ENCODE results near the gene LIN28A.

The LIN28A gene

DNA sequence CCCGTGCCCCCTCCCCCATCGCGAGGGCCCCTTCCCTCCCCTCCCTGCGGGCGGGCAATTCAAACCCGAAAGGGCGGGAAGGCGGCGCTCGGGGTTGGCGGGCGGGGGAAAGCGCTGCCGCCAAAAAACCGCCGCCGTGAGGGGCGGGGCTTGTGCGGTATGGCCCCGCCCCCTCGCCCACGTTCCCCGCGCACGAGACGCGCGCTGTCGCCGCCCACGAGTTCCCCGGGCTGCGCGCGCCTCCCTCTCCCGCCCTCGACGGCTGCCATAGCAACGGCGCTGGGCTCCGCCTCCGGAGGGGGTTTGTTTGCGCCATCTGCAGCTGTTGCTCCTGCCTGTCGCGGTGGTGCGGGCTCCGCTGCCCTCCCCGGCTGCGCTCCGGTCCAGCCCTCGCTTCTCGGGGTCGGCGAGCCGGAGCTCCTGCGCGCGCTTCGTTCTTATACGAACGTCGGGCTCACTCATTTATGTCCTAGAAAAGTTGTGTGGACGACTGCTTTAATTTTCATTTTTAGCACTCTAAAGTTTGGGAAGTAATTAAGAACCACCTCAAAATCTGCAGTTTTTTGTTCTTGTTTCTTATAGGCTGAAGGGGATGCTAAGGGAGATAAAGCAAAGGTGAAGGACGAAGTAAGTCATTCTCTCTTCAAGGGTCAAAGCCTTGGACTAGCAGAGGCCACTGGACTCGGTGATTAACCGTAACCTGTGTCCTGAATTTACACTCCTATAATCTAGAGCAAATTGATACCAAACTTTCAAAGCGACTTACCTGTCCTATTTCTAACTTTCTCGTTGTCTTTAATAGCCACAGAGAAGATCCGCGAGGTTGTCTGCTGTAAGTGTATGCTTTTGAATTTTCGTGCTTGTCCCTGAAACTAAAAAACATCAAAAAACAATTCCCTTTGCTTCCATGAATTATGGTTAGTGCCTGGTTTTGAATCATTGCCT is 62.6 kb downstream of the LIN28A start:
- H3K36me3 ChIP-seq (ENCODE audit: insufficient read depth, low read length): peaks cover 24% of the 10 kb centered on the region
- H3K9me3 ChIP-seq (ENCODE audit: control insufficient read depth, insufficient read depth, low read length): no peaks in the 10 kb centered on the region
- H3K4me1 ChIP-seq (ENCODE audit: insufficient read depth, low read length): peaks cover 7% of the 10 kb centered on the region
- peak overlapping the region; percentile 76; the same call in 1 of the 2 replicates for H3K9ac ChIP-seq (ENCODE audit: low read depth, low read length)

DNA sequence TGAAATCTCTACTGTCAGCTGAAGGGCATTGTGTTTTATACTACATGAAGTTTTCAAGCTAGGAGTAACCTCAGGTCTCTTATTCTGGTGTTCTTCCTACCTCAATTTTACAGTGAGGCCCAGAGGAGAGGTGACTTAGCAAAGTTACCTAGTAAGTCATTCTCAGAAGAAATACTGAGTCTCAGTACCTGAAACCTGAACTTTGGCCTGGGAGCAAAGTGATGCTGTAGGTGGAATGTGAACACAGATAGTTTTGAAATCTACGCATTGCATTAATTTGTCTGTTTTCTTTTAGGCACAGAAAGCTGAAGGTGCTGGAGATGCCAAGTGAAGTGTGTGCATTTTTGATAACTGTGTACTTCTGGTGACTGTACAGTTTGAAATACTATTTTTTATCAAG is 64.2 kb downstream of the LIN28A start:
- peaks cover 24% of the 10 kb centered on the region for H3K36me3 ChIP-seq (ENCODE audit: insufficient read depth, low read length)
- H3K4me1 ChIP-seq (ENCODE audit: insufficient read depth, low read length): peaks cover 7% of the 10 kb centered on the region
- H3K9me3 ChIP-seq (ENCODE audit: control insufficient read depth, insufficient read depth, low read length): no peaks in the 10 kb centered on the region
- no peak overlapping the region for H3K9ac ChIP-seq (ENCODE audit: low read depth, low read length)

DNA sequence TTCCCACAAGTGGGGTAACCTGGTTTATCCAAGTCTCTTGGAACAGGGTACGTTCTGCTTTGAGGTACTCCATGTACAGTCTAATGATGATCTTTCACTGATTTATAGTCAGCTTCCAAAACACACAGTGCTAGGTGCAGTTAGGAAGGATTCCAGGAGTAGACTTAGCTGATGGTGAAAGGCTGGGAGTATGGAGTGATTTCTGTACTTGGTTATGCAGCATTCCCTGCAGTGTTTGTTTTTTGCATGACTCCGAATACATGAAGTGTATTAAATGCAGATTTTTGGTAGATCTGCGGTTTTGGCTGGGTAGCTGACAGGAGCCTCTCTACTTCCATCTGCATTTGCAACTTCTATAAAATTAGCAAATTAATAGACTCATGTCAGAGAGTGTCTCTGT is 65.4 kb downstream of the LIN28A start:
- peaks cover 2% of the 10 kb centered on the region; the same call in 1 of the 2 replicates for H3K4me1 ChIP-seq (ENCODE audit: insufficient read depth, low read length)
- no peaks in the 10 kb centered on the region for H3K9me3 ChIP-seq (ENCODE audit: control insufficient read depth, insufficient read depth, low read length)
- H3K36me3 ChIP-seq (ENCODE audit: insufficient read depth, low read length): peaks cover 24% of the 10 kb centered on the region
- H3K9ac ChIP-seq (ENCODE audit: low read depth, low read length): no peak overlapping the region

DNA sequence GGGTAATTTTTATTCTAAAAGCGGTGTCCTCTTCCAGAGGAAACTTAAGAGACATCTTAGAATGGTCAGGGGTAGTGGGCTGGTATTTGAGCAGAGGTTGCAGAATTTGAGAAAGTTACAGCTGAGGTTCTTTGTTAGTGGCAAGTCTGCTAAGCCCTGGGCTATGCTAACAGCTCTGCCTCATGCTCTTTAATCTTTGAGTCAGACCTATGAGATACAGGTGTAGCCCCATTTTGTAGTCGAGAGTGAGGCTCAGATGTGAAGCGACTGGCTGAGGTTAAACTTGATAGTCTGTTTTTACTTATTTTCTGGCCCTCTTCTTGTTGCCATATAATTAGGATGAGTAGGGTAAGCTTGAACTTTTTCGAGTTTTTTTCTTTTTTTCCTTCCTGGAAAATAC is 66.3 kb downstream of the LIN28A start:
- Histone ChIP-seq H3K9ac (ENCODE audit: low read depth, low read length) (no peak overlapping the region), H3K9me3 (ENCODE audit: control insufficient read depth, insufficient read depth, low read length) (no peaks in the 10 kb centered on the region), H3K36me3 (ENCODE audit: insufficient read depth, low read length) (peaks cover 24% of the 10 kb centered on the region), H3K4me1 (ENCODE audit: insufficient read depth, low read length) (no peaks in the 10 kb centered on the region)

DNA sequence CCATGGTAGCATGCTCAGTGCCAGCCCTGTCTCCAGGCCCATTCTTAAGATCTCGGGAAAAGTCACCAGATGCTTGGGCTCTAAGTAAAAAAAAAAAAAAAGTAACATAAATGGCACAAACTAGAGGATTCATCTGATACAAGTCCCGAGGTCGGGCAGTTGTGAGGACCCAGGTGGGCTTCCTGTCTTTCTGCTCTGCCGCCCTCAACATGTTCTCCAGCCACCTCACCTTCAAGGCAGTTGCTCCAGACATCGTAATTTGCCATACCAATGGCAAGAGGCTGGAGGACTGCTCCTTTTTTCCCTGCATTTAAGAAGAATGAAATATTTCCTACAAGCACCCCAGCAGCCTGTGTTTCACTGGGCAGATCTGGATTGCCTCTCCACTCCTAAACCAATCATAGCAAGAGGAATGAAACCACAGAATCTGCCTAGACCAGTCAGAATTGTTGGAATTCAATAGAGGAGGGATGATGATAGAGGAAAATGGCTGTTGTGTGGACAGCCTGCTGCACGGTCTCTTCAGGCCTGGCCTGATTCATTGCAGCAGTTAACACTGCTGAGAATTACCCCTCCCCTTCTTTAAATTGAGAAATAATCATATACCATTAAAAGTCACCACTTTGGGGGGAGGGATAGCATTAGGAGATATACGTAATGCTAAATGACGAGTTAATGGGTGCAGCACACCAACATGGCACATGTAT is 67.0 kb downstream of the LIN28A start:
- H3K9ac ChIP-seq (ENCODE audit: low read depth, low read length): no peak overlapping the region
- no peaks in the 10 kb centered on the region for H3K4me1 ChIP-seq (ENCODE audit: insufficient read depth, low read length)
- peaks cover 24% of the 10 kb centered on the region for H3K36me3 ChIP-seq (ENCODE audit: insufficient read depth, low read length)
- no peaks in the 10 kb centered on the region for H3K9me3 ChIP-seq (ENCODE audit: control insufficient read depth, insufficient read depth, low read length)

DNA sequence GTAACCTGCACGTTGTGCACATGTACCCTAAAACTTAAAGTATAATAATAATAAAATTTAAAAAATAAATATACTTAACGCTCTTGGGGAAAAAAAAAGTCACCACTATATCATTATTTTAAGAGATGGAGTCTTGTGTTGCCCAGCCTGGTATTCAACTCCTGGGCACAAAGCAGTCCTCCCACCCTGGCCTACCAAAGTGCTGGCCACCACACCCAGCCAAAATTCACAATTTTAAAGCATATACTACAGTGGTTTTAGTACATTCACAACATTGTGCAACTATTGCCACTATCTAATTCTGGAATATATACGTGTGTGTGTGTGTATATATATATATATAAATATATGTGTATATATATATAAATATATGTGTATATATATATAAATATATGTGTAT is 67.5 kb downstream of the LIN28A start:
- peaks cover 24% of the 10 kb centered on the region for H3K36me3 ChIP-seq (ENCODE audit: insufficient read depth, low read length)
- no peaks in the 10 kb centered on the region for H3K4me1 ChIP-seq (ENCODE audit: insufficient read depth, low read length)
- no peak overlapping the region for H3K9ac ChIP-seq (ENCODE audit: low read depth, low read length)
- no peaks in the 10 kb centered on the region for H3K9me3 ChIP-seq (ENCODE audit: control insufficient read depth, insufficient read depth, low read length)

DNA sequence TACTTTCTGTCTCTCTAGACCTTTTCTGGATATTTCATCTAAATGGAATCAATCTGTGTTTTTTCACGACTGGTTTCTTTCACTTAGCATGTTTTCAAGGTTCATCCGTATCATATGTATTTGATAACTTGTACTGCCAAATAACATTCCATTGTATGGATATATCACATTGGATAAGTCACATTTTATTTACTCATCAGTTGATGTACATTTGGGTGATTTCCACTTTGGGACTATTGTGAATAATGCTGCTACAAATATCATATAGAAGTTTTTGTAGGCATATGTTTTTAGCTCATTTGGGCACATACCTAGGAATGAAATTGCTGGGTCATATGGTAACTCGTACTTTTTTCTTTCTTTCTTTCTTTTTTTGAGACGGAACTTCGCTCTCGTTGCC is 68.4 kb downstream of the LIN28A start:
- no peak overlapping the region for H3K9ac ChIP-seq (ENCODE audit: low read depth, low read length)
- H3K4me1 ChIP-seq (ENCODE audit: insufficient read depth, low read length): no peaks in the 10 kb centered on the region
- no peaks in the 10 kb centered on the region for H3K9me3 ChIP-seq (ENCODE audit: control insufficient read depth, insufficient read depth, low read length)
- H3K36me3 ChIP-seq (ENCODE audit: insufficient read depth, low read length): peaks cover 21% of the 10 kb centered on the region
